H1 (cell line): ENCODE measurements around the gene LZTFL1. TPM values are rescaled to one million over a fixed set of nuclear protein-coding genes. Genes with fewer than 3 reads are reported as not detected.
A peak's percentile ranks its signal among the peaks of the same experiment; 100 is the strongest.

Experiments used
- BCL11A ChIP-seq, 2 experiments: IDR thresholded peaks; one replicate each; pipeline ENCODE4 v1.6.1; 2011; ENCODE audit warnings: low read depth in 2 of 2, low read length in 2 of 2, mild to moderate bottlenecking in 2 of 2
- CREB1 ChIP-seq: IDR thresholded peaks from 2 replicates; pipeline ENCODE4 v1.6.1; 2012; ENCODE audit warnings: inconsistent platforms
- EGR1 ChIP-seq: IDR thresholded peaks from 2 replicates; pipeline ENCODE4 v1.6.1; 2011; ENCODE audit warnings: low read depth, low read length, borderline replicate concordance
- EP300 ChIP-seq, 2 experiments: IDR thresholded peaks; 1 replicate in 1 of 2; 2 replicates in 1 of 2; pipeline ENCODE4 v1.6.1; 2011 to 2012; ENCODE audit warnings: low read depth in 2 of 2, low read length in 2 of 2, mild to moderate bottlenecking in 2 of 2, borderline replicate concordance in 1 of 2, inconsistent platforms in 1 of 2, moderate library complexity in 1 of 2
- KDM5A ChIP-seq: fragments of 200-600 bp; IDR thresholded peaks from 2 replicates; pipeline ENCODE4 v1.7.1; 2012; ENCODE audit warnings: mild to moderate bottlenecking, low read length, inconsistent platforms, mixed read lengths
- NRF1 ChIP-seq: IDR thresholded peaks from 2 replicates; pipeline ENCODE4 v1.6.1; 2011; ENCODE audit warnings: mild to moderate bottlenecking, low read depth, low read length, improper control_type of control experiment
- PHF8 ChIP-seq: fragments of 200-600 bp; sonication (generic); conservative IDR thresholded peaks from 2 replicates; pipeline ENCODE4 v1.7.1; 2012; ENCODE audit warnings: low read depth, mild to moderate bottlenecking, inconsistent platforms, low read length, moderate library complexity
- POLR2AphosphoS5 ChIP-seq: IDR thresholded peaks from 2 replicates; pipeline ENCODE4 v1.6.1; 2011; ENCODE audit warnings: low read depth, low read length
- SUZ12 ChIP-seq: fragments of 200-600 bp; sonication (generic); IDR thresholded peaks from 2 replicates; pipeline ENCODE4 v1.6.1; 2012; ENCODE audit warnings: mild to moderate bottlenecking, inconsistent platforms, low read length, moderate library complexity, mixed read lengths
- TCF12 ChIP-seq: IDR thresholded peaks from 2 replicates; pipeline ENCODE4 v1.6.1; 2011; ENCODE audit warnings: low read depth, mild to moderate bottlenecking, low read length
- polyA plus RNA-seq, 7 experiments: library from polyadenylated mRNA; depleted of rRNA in 3 of 7; stranded (reverse) in 5 of 7; unstranded in 2 of 7; fragments of >200 nt in 5 of 7; fragments of 200-250 nt in 2 of 7; gene quantifications; 1 replicate in 5 of 7; 2 replicates in 1 of 7; 4 replicates in 1 of 7; pipeline versions ENCODE4 v1.2.1 to v1.2.3, GENCODE V29; 2011 to 2013; ENCODE audit warnings: missing spikeins in 2 of 7, mixed read lengths in 2 of 7
- total RNA-seq: library from RNA; stranded (reverse); fragmentation: NEBNext Ultra II Directional; extraction: Animal tissue kit (Norgen Biotek cat#: 25700); gene quantifications from 2 replicates; pipeline ENCODE4 v1.2.1, GENCODE V29; 2021
- TF ChIP-seq, protein P1 (sequence below): fragments of 300-600 bp; sonication (generic); IDR thresholded peaks from 2 replicates; pipeline ENCODE4 v1.7.1; 2012; ENCODE audit warnings: low read length, moderate library complexity, mild to moderate bottlenecking, inconsistent platforms; ENCODE audit not compliant: insufficient replicate concordance

The LZTFL1 gene
- total and polyA plus RNA-seq, 2 of the 8 experiments (the other 6 are each of a cell fraction or from before 2014, with no cell fraction given) = 8.7 to 11.5 TPM

DNA sequence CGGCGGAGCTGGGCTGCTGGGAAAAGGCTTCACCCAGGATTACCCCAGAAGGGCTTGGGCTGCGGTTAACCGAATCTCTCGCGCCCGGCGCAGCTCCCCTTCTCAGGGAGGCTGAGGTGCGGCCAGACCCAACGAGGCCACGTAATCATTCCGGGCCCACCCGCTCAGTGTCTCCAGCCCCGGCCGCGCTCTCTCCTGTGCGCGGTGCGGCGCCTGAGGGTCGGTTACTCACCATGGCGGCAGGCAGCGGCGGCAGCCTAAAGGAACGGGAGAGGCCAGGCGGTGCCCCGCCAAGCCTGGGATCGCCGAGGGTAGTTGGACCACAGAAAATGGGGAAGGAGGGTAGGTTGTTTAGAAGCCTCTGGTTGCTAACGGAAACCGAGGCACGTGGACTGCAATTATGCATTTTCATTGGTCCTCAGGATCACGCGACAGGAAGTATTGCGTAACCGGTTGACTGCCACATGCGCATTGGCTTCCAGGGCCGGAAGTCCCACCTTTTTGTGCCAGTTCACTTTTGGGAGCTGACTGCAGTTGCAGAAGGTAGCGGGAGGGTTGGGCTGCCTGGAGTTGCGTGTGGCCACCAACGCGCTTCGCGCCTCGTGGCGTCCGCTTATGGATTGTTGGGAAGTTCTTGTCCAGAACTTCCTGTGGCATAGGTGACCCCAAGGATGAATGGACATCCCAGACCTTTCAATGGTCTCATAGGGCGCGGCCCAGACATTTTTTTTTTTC is at the start of gene LZTFL1 (continued):
- TF ChIP-seq, protein P1, sequence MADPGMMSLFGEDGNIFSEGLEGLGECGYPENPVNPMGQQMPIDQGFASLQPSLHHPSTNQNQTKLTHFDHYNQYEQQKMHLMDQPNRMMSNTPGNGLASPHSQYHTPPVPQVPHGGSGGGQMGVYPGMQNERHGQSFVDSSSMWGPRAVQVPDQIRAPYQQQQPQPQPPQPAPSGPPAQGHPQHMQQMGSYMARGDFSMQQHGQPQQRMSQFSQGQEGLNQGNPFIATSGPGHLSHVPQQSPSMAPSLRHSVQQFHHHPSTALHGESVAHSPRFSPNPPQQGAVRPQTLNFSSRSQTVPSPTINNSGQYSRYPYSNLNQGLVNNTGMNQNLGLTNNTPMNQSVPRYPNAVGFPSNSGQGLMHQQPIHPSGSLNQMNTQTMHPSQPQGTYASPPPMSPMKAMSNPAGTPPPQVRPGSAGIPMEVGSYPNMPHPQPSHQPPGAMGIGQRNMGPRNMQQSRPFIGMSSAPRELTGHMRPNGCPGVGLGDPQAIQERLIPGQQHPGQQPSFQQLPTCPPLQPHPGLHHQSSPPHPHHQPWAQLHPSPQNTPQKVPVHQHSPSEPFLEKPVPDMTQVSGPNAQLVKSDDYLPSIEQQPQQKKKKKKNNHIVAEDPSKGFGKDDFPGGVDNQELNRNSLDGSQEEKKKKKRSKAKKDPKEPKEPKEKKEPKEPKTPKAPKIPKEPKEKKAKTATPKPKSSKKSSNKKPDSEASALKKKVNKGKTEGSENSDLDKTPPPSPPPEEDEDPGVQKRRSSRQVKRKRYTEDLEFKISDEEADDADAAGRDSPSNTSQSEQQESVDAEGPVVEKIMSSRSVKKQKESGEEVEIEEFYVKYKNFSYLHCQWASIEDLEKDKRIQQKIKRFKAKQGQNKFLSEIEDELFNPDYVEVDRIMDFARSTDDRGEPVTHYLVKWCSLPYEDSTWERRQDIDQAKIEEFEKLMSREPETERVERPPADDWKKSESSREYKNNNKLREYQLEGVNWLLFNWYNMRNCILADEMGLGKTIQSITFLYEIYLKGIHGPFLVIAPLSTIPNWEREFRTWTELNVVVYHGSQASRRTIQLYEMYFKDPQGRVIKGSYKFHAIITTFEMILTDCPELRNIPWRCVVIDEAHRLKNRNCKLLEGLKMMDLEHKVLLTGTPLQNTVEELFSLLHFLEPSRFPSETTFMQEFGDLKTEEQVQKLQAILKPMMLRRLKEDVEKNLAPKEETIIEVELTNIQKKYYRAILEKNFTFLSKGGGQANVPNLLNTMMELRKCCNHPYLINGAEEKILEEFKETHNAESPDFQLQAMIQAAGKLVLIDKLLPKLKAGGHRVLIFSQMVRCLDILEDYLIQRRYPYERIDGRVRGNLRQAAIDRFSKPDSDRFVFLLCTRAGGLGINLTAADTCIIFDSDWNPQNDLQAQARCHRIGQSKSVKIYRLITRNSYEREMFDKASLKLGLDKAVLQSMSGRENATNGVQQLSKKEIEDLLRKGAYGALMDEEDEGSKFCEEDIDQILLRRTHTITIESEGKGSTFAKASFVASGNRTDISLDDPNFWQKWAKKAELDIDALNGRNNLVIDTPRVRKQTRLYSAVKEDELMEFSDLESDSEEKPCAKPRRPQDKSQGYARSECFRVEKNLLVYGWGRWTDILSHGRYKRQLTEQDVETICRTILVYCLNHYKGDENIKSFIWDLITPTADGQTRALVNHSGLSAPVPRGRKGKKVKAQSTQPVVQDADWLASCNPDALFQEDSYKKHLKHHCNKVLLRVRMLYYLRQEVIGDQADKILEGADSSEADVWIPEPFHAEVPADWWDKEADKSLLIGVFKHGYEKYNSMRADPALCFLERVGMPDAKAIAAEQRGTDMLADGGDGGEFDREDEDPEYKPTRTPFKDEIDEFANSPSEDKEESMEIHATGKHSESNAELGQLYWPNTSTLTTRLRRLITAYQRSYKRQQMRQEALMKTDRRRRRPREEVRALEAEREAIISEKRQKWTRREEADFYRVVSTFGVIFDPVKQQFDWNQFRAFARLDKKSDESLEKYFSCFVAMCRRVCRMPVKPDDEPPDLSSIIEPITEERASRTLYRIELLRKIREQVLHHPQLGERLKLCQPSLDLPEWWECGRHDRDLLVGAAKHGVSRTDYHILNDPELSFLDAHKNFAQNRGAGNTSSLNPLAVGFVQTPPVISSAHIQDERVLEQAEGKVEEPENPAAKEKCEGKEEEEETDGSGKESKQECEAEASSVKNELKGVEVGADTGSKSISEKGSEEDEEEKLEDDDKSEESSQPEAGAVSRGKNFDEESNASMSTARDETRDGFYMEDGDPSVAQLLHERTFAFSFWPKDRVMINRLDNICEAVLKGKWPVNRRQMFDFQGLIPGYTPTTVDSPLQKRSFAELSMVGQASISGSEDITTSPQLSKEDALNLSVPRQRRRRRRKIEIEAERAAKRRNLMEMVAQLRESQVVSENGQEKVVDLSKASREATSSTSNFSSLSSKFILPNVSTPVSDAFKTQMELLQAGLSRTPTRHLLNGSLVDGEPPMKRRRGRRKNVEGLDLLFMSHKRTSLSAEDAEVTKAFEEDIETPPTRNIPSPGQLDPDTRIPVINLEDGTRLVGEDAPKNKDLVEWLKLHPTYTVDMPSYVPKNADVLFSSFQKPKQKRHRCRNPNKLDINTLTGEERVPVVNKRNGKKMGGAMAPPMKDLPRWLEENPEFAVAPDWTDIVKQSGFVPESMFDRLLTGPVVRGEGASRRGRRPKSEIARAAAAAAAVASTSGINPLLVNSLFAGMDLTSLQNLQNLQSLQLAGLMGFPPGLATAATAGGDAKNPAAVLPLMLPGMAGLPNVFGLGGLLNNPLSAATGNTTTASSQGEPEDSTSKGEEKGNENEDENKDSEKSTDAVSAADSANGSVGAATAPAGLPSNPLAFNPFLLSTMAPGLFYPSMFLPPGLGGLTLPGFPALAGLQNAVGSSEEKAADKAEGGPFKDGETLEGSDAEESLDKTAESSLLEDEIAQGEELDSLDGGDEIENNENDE = no peak
- TF ChIP-seq POLR2AphosphoS5 (peak; percentile 44; the same call in 1 of the 2 replicates), CREB1 (peak; percentile 59; the same call in 1 of the 2 replicates), TCF12 (no peak), EGR1 (no peak), BCL11A (IDR thresholded peaks at IDR 0.05; ENCODE audit: low read depth in 2 of 2, low read length in 2 of 2) (no peak), PHF8 (peak; percentile 58), SUZ12 (no peak), EP300 (IDR thresholded peaks at IDR 0.05; ENCODE audit: borderline replicate concordance in 1 of 2, low read depth in 2 of 2, low read length in 2 of 2) (no peak), NRF1 (no peak), KDM5A (no peak)
